ENCODE measurements around the gene KRTAP9-2.
"Not testable (repeated sequence)": the region's sequence is repeated elsewhere in the genome, so short reads cannot be mapped to it uniquely, and the experiment has no call there.

The KRTAP9-2 gene

GRCh38 chr17:41256291-41256685 lies 29.8 kb downstream of the KRTAP9-2 start:
- POLR2A ChIA-PET: no interaction called here
- no peak for TF ChIP-seq CTCF (IDR thresholded peaks at IDR 0.05; ENCODE audit: insufficient read depth, low read length, missing control alignments)
- CTCF ChIA-PET: no interaction called here
- H3K4me3 ChIP-seq (ENCODE audit: low read depth, low read length): no peak overlapping the region
- DNase-seq (ENCODE audit: low read depth, low spot score): no peak

DNA sequence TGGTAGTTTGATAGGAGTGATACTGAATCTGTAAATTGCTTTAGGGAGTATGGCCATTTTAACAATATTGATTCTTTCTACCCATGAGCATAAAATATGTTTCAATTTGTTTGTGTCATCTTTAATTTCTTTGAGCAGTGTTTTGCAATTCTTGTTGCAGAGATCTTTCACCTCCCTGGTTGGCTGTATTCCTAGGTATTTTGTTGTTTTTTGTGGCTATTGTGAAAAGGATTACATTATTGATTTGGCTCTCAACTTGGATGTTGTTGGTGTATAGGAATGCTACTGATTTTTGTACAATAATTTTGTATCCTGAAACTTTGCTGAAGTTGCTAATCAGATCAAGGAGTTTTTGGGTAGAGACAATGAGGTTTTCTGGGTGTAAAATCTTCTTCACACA lies 32.0 kb downstream of the KRTAP9-2 start:
- ChIA-PET CTCF (no interaction called here), POLR2A (no interaction called here)
- no peak for TF ChIP-seq CTCF (IDR thresholded peaks at IDR 0.05; ENCODE audit: insufficient read depth, low read length, missing control alignments)
- DNase-seq (ENCODE audit: low read depth, low spot score): no peak
- no peak overlapping the region for H3K4me3 ChIP-seq (ENCODE audit: low read depth, low read length)

DNA sequence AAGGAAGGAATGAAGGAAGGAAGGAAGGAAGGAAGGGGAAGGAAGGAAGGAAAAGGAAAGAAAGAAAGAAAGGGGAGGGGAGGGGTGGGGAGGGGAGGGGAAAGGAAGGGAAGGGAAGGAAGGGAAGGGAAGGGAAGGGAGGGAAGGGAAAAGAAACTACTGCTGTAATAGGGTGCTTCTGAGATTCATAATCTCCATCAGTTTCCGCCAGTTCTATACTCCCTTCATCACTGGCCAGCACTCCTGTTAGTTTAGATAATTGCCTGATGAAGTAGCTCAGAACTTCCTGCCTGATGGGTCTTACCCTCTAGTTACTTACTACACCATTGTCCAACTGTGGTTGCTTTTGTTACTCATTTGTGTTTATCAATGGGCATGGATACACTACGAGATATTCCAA lies 36.8 kb downstream of the KRTAP9-2 start:
- ChIA-PET POLR2A (no interaction called here), CTCF (no interaction called here)
- no peak for TF ChIP-seq CTCF (IDR thresholded peaks at IDR 0.05; ENCODE audit: insufficient read depth, low read length, missing control alignments)

GRCh38 chr17:41264599-41264998 lies 38.2 kb downstream of the KRTAP9-2 start:
- CTCF ChIA-PET: interaction anchor here (1.6 kb wide), 1 partner anchor 65 kb away, joined by 3 read pairs; no protein-coding TSS in a partner anchor
- no peak overlapping the region for H3K4me3 ChIP-seq (ENCODE audit: low read depth, low read length)

More for the DNA sequence above, 36.8 kb downstream of the KRTAP9-2 start:
- no peak overlapping the region for H3K4me3 ChIP-seq (ENCODE audit: low read depth, low read length)
- DNase-seq (ENCODE audit: low read depth, low spot score): no peak

GRCh38 chr17:41265078-41265477 lies 38.6 kb downstream of the KRTAP9-2 start, which contains the start of gene KRTAP9-6:
Gene KRTAP9-6 (plus strand): TSS chr17:41265378. CDS start chr17:41265378, 0 bp downstream.
- no peak within 1 kb of the TSS for H3K4me3 ChIP-seq (ENCODE audit: low read depth, low read length)
- no peak for TF ChIP-seq CTCF (IDR thresholded peaks at IDR 0.05; ENCODE audit: insufficient read depth, low read length, missing control alignments)
- ChIA-PET CTCF (interaction anchor here (1.4 to 1.6 kb wide), 2 partner anchors 12 to 64 kb away, joined by 3 to 4 read pairs; no protein-coding TSS in a partner anchor), POLR2A (no interaction called here)
- no peak for DNase-seq (ENCODE audit: low read depth, low spot score)

More at GRCh38 chr17:41264599-41264998, 38.2 kb downstream of the KRTAP9-2 start:
- POLR2A ChIA-PET: no interaction called here
- no peak for TF ChIP-seq CTCF (IDR thresholded peaks at IDR 0.05; ENCODE audit: insufficient read depth, low read length, missing control alignments)
- DNase-seq (ENCODE audit: low read depth, low spot score): no peak

DNA sequence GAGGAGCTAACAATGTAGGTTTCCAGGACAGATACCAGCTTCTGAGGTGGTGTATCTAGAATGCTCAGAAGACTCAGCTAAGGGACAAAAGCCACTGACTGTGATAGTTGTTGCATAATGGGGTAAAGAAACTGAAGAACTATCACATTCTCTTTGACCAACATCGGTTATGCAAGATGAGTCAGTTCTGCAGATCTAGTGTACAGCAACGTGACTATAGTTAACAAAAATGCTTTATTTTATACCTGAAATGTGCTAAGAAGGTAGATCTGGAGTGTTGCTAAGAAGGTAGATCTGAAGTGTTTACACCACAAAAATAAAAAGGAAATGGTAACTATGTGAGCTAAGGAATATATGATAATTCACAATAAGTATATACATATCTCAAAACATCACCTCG lies 41.3 kb downstream of the KRTAP9-2 start:
- TF ChIP-seq CTCF (IDR thresholded peaks at IDR 0.05; ENCODE audit: insufficient read depth, low read length, missing control alignments): no peak
- DNase-seq (ENCODE audit: low read depth, low spot score): no peak
- POLR2A ChIA-PET: no interaction called here
- CTCF ChIA-PET: interaction anchor here (1.5 kb wide), 1 partner anchor 9 kb away, joined by 3 read pairs; no protein-coding TSS in a partner anchor
- no peak overlapping the region for H3K4me3 ChIP-seq (ENCODE audit: low read depth, low read length)

- CTCF ChIA-PET; H3K4me3 ChIP-seq (ENCODE audit: low read depth, low read length); DNase-seq (ENCODE audit: low read depth, low spot score); POLR2A ChIA-PET: not testable (repeated sequence)
These were observed 44.9 kb downstream of the KRTAP9-2 start for GRCh38 chr17:41271323-41271722.
